Right atrium auricular region (tissue), 2 donors: Measurements from ENCODE around the gene ADCY4. TPM values are rescaled to one million over a fixed set of nuclear protein-coding genes. Genes with fewer than 3 reads are reported as not detected.

ENCODE experiments used
- DNase-seq: peaks from one replicate; pipeline ENCODE4 v3.0.0-alpha.2; 2019; ENCODE audit warnings: low spot score
- H3K27ac ChIP-seq, 2 donors: fragments of 200-600 bp; sonication (generic); 1 replicate in 1 of 2; 2 replicates in 1 of 2; pipeline ENCODE4 v1.5.1; 2016 to 2019
- H3K27me3 ChIP-seq, 2 donors: fragments of 200-600 bp; sonication (generic); one replicate each; pipeline versions ENCODE4 v1.5.1 to v1.6.0; 2017 to 2019
- H3K36me3 ChIP-seq: fragments of 200-600 bp; sonication (generic); one replicate; pipeline ENCODE4 v1.5.1; 2016
- H3K4me1 ChIP-seq, 2 donors: fragments of 200-600 bp; sonication (generic); one replicate each; pipeline versions ENCODE4 v1.5.1 to v1.6.0; 2017 to 2019
- H3K4me3 ChIP-seq, 2 donors: fragments of 200-600 bp; sonication (generic); 1 replicate in 1 of 2; 2 replicates in 1 of 2; pipeline ENCODE4 v1.5.1; 2017 to 2019; ENCODE audit warnings: mild to moderate bottlenecking in 1 of 2, moderate library complexity in 1 of 2
- H3K9me3 ChIP-seq, 2 donors: fragments of 200-600 bp; sonication (generic); one replicate each; pipeline ENCODE4 v1.5.1; 2019
- total RNA-seq, 2 donors: library from RNA; depleted of rRNA; stranded (reverse); fragments of >200 nt; gene quantifications; one replicate each; pipeline ENCODE4 v1.1.0, GENCODE V29; 2016
- TF ChIP-seq, protein P1 (sequence below), 2 donors: fragments of 200-600 bp; sonication (generic); IDR thresholded peaks; one replicate each; pipeline ENCODE4 v1.5.1; 2019; ENCODE audit warnings: antibody characterized with exemption in 2 of 2

Gene ADCY4
- total RNA-seq: 10 to 100 TPM; 17.1 to 25.5 TPM

DNA sequence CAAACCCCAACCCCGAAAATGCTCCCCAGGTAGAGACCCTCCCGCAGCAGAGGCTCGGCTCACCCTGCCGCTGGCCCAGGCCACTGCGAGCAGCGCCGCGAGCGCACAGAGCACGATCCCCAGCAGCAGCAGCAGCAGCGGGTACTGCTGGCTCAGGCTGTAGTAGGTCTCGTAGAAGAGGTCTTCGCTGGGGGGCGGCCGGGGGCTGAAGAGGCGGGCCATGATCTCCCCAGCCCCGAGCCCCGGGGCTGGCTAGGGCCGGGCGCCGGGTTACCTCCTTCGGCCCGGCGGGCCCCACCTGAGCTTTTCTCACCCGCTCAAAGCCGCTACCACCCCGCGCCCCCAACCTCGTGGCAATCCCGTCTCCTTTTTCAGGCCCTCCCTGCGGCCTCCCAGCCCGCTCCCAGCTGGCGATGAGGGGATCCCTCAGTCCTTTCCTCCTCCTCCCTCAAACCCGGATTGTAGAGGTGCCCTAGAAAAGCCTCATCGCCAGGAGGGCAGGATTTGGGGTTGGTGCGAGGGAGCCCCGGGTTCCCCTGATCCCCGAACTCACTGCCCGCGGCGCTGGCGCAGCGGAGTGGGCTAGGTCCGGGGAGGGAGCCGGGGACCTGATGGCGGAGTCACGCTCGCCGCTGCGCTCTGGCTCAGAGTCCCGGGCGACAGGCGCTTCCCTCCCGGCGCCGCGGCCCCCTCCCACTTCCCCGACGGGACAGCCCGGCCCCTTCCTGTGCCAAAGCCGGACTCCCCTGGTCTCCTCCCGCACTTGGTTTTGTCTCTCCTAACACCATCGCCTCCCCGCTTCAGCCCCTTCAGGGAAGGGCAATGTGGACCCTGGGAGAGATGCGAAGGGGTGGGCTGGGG is at the start of gene ADCY4:
ADCY4 (minus strand) TSS at position 641 of the 861 bp plus-strand sequence; CDS start at position 222, 419 bp downstream.
- TF ChIP-seq, protein P1, sequence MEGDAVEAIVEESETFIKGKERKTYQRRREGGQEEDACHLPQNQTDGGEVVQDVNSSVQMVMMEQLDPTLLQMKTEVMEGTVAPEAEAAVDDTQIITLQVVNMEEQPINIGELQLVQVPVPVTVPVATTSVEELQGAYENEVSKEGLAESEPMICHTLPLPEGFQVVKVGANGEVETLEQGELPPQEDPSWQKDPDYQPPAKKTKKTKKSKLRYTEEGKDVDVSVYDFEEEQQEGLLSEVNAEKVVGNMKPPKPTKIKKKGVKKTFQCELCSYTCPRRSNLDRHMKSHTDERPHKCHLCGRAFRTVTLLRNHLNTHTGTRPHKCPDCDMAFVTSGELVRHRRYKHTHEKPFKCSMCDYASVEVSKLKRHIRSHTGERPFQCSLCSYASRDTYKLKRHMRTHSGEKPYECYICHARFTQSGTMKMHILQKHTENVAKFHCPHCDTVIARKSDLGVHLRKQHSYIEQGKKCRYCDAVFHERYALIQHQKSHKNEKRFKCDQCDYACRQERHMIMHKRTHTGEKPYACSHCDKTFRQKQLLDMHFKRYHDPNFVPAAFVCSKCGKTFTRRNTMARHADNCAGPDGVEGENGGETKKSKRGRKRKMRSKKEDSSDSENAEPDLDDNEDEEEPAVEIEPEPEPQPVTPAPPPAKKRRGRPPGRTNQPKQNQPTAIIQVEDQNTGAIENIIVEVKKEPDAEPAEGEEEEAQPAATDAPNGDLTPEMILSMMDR (IDR thresholded peaks at IDR 0.05): no peak
- Histone ChIP-seq H3K27ac (peak within 1 kb of the TSS; percentile 81 to 83), H3K9me3 (no peaks in the 10 kb centered on the region), H3K4me1 (peaks cover 0 to 55% of the 10 kb centered on the region in 2 donors), H3K4me3 (peak within 1 kb of the TSS; percentile 50 to 58), H3K36me3 (no peaks in the 10 kb centered on the region), H3K27me3 (peaks cover 0 to 4% of the 10 kb centered on the region in 2 donors)
- no peak for DNase-seq

- H3K27me3 ChIP-seq: no peaks in the 10 kb centered on the region
- H3K36me3 ChIP-seq: no peaks in the 10 kb centered on the region
- H3K27ac ChIP-seq: no peak overlapping the region
- peaks cover 0 to 7% of the 10 kb centered on the region in 2 donors for H3K4me1 ChIP-seq
- TF ChIP-seq, protein P1 (IDR thresholded peaks at IDR 0.05): no peak
- no peaks in the 10 kb centered on the region for H3K9me3 ChIP-seq
- no peak for DNase-seq
- H3K4me3 ChIP-seq: no peak overlapping the region
Measured at GRCh38 chr14:24384169-24384568, 49.3 kb upstream of the ADCY4 start.

DNA sequence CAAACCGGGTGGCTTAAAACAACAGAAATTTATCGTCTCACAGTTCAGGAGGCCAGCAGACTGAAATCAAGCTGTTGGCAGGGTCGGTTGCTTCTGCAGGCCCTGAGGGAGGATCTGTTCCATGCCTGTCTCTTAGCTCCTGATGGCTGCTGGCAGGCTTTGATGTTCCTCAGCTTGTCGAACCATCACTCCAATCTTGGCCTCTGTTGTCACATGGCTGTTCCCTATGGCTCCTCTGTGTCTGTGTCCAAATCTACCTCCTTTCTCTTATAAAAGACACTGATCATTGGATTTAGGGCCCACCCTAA is 47.1 kb upstream of the ADCY4 start:
- Histone ChIP-seq H3K27ac (no peak overlapping the region), H3K36me3 (no peaks in the 10 kb centered on the region), H3K9me3 (no peaks in the 10 kb centered on the region), H3K4me3 (no peak overlapping the region), H3K4me1 (no peaks in the 10 kb centered on the region), H3K27me3 (no peaks in the 10 kb centered on the region)
- TF ChIP-seq, protein P1 (IDR thresholded peaks at IDR 0.05): no peak
- DNase-seq: no peak

DNA sequence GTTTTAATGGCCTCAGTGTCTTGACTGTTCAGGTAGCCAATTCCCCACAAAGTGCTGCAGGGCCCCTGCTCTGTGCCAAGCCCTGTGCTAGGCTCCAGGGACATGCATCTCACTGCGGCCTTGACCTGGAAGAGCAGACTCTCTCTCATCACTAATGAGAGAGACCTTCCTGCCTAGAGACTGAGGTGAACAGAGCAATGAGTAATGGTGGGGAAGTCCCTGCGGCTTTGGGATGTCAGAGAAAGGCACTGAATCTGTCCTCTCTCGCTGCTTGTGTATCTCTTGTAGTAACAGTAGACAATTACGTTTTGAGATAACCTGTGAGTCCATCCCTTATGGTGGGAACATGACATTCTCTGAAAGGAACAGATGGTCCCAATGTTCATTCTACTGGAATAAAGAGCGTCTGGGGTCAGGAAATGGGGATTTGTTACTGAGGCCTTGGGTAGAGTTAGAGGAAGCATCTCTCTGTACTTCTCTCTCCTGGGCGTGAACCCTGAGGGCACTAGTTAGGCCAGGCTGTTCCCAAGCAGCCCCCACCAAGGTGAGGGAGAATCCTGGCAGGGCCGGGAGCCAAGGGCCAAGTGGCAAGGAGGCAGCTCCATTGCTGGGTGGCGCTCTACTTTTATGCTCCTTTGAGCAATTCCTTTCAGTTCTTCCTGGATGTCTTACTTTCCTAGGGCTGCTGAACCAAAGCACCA is 46.6 kb upstream of the ADCY4 start:
- Histone ChIP-seq H3K4me1 (peaks cover 0 to 4% of the 10 kb centered on the region in 2 donors), H3K9me3 (no peaks in the 10 kb centered on the region), H3K4me3 (no peak overlapping the region), H3K36me3 (no peaks in the 10 kb centered on the region), H3K27me3 (no peaks in the 10 kb centered on the region), H3K27ac (no peak overlapping the region)
- TF ChIP-seq, protein P1 (IDR thresholded peaks at IDR 0.05): no peak
- no peak for DNase-seq

DNA sequence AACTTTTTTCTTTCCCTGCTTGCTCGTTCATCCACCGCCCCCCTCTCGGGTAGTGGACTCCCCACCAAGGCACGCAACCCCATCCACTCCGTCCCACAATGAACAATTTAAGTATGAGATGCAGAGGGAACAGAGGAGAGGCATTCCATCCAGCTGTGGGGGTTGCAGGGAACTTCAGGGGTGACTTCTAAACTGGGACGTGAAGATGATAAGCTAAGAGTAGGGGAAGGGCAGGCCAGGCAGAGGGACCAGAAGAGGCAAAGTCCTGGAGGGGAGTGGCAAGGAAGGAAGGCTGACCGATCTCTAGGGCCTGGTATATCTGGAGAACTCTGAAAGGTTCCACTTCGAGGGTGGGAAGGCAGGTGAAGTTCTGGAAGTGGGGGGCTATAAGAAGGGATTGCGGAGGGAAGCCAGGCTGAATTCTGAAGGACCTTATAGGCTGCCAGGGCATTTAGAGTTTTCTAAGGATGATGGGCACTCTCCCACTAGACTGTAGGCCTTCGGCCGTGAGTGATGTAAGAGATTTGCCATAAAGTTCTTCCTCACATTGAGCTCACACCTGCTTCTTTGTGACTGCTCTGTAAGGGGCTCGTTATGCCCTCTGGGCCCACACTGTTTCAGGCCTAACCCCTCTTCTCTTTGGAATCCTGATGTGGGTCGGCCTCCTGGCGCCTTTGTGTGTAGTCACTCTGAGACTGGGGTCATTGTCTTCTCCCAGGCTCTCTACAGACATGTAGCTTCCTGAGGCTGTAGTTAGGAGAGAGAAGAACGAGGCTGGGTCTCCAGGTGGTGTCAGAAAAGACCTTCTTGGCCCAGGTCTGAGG is 45.2 kb upstream of the ADCY4 start:
- DNase-seq: no peak
- no peaks in the 10 kb centered on the region for H3K27me3 ChIP-seq
- no peak overlapping the region for H3K4me3 ChIP-seq
- no peaks in the 10 kb centered on the region for H3K36me3 ChIP-seq
- no peak overlapping the region for H3K27ac ChIP-seq
- TF ChIP-seq, protein P1 (IDR thresholded peaks at IDR 0.05): no peak
- peaks cover 0 to 9% of the 10 kb centered on the region in 2 donors for H3K4me1 ChIP-seq
- H3K9me3 ChIP-seq: no peaks in the 10 kb centered on the region
